ENCODE results near the gene RHOD.

Gene RHOD

DNA sequence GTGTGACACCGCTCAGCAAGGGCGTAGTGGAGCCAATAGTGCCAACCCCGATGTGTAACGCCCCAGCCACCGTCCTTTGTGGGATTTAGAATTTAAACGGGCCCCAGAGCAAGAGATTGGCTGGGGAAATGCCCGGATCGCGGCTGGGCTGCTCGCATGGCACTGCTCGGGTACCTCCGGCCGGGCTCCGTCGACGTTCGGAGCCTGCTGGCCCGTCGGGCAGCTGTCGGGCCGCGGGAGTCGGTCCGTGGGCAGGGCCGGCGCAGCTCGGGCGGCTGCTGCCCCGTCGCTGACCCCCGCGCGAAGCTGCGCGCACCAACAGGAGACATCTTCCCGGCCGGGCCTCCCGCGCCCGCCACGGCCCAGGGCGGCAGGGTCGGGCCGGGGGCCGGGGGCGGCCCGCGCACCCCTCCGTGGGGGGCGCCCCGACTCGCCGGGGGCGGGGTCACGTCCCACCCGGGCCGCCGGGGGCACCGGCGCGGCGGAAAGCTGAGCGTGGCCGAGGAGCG, 61.1 kb downstream of the RHOD start:
- DNase-seq, result no peak

DNA sequence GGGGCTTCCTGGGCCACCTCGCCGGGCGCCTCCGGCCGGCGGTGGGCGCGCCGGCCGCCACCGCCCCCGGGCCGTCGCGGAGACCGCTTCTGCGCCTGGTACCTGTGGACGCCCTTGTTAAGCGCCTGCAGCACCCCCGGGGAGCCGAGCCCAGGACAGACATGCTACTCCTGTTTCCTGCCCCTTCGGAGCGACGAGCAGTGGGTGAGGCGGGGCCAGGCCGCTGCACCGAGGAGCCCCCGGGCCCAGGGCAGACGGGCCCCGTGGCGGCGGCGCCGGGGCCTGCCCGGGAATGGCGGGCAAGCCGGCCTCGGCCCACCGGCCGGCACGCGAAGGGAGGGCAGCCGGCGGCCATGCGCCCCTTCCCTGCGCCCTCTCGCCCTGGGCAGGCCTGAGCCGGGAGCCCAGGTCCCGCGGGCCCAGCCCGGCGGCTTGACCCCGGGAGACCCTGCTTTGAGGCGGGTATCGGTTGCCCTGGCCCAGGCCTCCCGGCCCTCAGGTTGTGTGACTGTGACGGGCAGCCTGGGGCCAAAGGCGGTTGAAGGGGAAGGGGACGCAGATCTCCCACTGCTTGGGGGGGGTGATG, 61.6 kb downstream of the RHOD start:
- DNase-seq, result no peak

DNA sequence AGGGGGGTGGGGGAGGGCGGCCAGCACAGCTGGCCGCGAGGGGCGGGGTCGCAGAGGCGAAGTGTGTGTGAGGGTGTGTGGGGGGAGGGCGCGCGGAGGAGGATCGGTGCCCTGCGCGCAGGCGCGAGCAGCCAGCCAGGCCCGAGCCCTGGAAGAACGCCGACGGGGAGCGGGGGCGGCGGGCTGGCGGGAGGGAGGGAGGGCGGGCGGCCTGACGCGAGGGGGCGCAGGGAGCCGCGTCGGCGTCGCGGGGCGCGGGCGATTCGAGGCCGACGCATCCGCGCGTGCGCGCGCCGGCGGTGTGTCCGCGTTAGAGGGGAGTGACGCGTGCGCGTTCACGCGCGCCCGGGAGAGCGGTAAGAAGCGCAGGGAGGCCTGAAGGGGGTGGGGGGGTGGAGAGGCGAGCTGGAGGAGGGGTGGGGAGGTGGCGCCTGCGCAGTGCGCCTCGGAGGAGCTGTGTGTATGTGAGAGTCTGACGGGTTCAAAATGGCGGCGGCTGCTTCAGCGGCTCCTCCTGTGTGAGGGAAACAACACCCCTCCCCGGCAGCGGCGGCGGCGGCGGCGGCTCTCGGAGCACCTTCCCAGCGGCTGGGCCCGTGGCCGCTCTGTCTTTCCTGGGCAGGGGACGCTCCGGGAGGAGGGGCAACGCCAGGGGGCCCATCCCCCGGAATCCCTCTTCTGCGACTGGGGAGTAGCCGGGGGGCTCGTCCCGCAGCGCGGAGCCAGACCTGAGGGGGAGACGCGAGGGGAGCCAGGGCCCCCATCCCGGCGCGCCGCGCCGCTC, 62.3 kb downstream of the RHOD start, which contains the start of gene KDM2A:
KDM2A (plus strand) TSS at position 463 of the 784 bp plus-strand sequence. CDS start 2,054 bp downstream, outside the sequence.
- peak; percentile 98 for DNase-seq

DNA sequence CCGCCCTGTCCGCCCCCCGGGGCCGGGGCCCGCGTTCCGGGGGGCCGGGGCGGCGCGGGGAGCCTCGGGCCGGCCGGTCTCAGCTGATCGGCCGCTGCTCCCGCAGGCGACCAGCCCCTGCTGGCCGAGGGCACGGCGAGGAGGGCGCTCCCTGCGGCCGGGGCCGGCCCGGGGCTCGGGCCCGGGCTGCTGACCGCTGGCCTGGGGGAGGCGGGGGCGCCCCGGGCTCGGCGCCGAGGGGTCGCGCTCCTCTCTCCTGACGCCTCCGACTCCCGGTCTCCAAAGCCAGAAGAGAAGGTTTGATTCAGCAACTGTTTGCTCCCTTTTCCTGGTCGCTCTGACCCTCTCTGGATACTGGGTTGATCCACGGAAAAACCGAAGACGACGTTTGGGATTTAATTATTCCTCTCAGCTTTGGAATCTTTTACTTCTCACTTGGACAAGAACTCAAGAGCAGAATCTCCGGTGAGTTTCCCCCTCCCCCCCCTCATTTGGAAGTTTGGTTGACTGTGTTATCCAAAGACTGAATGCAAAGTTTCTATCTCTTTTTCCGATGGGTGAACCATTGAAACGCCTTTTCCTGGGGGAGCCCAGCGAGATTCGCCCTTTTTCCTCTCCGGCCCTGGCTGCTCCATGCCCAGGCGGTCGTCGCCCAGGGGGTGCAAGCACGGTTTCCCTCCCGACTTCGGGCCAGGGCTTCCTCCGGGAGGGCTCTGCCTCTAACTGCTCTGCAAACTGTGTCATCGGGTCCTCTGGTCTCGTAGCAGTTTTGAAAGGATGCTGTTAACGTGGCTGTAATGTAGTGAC, 63.1 kb downstream of the RHOD start:
- no peak for DNase-seq

DNA sequence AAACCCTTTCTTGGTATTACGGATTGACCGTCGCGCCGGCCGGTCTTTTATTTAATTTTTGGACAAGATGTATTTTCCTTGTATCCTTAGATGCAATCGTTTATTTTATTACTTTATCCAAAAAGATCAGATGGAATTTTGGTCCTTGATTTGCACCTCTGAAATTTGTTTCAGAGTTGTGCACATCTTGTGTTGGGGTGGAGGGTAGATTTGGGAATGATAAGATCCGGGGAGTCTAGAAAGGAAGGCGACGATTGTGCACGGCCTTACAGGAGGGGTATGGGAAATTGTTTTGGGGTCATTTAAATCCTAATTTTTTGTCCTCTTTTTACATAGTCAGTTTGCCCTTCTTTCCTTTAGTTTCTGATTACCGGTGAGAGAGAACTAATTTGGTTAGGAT, 63.8 kb downstream of the RHOD start:
- no peak for DNase-seq

DNA sequence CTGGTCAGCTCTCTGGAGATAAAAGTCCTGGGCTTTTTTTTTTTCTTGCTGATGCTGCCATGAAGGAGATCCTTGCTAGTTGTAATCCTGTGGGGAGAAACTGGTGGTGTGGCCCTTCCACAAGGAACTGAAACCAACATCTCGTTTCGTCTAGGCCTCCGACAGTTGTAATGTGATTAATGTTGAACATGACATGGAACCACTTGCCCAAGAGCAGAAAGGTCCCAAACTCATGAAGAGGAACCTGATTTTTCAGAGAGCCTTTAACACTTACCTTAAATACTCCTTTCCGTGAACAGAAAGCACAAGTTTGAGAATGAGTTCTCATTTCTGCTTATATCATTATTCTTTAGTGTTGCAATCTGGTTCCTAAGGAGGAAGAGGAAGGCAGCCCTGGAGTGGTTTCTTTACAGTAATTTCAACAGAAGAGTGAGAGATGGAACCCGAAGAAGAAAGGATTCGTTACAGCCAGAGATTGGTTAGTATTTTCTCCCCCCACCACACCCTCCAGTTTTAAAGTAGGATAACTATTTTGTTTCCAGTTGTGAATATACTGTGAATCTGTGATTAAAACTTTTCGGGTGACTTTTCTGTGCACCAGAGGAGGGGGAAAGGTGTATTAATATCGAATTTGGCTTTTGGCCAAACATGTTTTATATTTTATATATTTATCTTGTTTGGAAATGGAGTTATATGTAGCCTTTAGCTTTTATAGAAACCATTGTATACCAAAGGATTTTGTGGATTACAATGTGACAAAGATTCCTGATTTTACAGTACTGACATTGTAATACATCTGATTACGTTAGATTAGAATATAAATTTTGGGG, 64.4 kb downstream of the RHOD start:
- no peak for DNase-seq

Measured in NCI-H2171 (cell line).